ENCODE data around the gene AP4S1. TPM values are rescaled to one million over a fixed set of nuclear protein-coding genes. Genes with fewer than 3 reads are reported as not detected.
"Not testable (repeated sequence)": the region's sequence is repeated elsewhere in the genome, so short reads cannot be mapped to it uniquely, and the experiment has no call there.

The AP4S1 gene
- total RNA-seq, 4 donors from 2014 or later: 2.0 to 5.7 (median 4.2) TPM

- peaks cover 0 to 44% (median 0%) of the 10 kb centered on the region in 3 donors for H3K36me3 ChIP-seq
- no peaks in the 10 kb centered on the region for H3K27me3 ChIP-seq
- TF ChIP-seq POLR2A (IDR thresholded peaks at IDR 0.05): no peak
- TF ChIP-seq CTCF (IDR thresholded peaks at IDR 0.05): no peak
- peaks cover 0 to 10% (median 0%) of the 10 kb centered on the region in 3 donors for H3K9me3 ChIP-seq
- H3K4me3 ChIP-seq: no peak overlapping the region
- intact Hi-C loops (cut with DNase I): no loop called here
- no peak overlapping the region for H3K27ac ChIP-seq
- peaks cover 0 to 27% (median 15%) of the 10 kb centered on the region in 3 donors for H3K4me1 ChIP-seq
- no peak for DNase-seq
- WGBS, 2 donors: 94 to 100% methylated on average over 1 of the region's 1 CpG
These were observed 27.2 kb upstream of the AP4S1 start for GRCh38 chr14:30998100-30998706.

- no peak for TF ChIP-seq POLR2A (IDR thresholded peaks at IDR 0.05)
- H3K36me3 ChIP-seq: peaks cover 0 to 54% (median 0%) of the 10 kb centered on the region in 3 donors
- H3K27me3 ChIP-seq: no peaks in the 10 kb centered on the region
- H3K4me3 ChIP-seq: no peak overlapping the region
- intact Hi-C loops (cut with DNase I): no loop called here
- H3K4me1 ChIP-seq: peaks cover 0 to 21% (median 15%) of the 10 kb centered on the region in 3 donors
- WGBS, 2 donors: 98 to 99% methylated on average over 6 of the region's 6 CpGs
- no peak overlapping the region for H3K27ac ChIP-seq
- H3K9me3 ChIP-seq: peaks cover 0 to 10% (median 0%) of the 10 kb centered on the region in 3 donors
- DNase-seq: no peak
These were observed 26.2 kb upstream of the AP4S1 start for GRCh38 chr14:30999038-30999773.

- 63 to 68% methylated on average over 3 of the region's 3 CpGs for whole genome bisulfite sequencing, 2 donors
- DNase-seq: no peak
These were observed 24.7 kb upstream of the AP4S1 start for GRCh38 chr14:31000629-31001338.

GRCh38 chr14:31001339-31001658, 24.1 kb upstream of the AP4S1 start:
- 78 to 87% methylated on average over 6 of the region's 6 CpGs for WGBS, 2 donors
- DNase-seq: no peak
- Histone ChIP-seq H3K27me3 (no peaks in the 10 kb centered on the region), H3K27ac (no peak overlapping the region), H3K9me3 (peaks cover 0 to 10% (median 0%) of the 10 kb centered on the region in 3 donors), H3K4me1 (peaks cover 0 to under 1% (median 0%) of the 10 kb centered on the region in 3 donors), H3K4me3 (no peak overlapping the region), H3K36me3 (peaks cover 0 to 72% (median 0%) of the 10 kb centered on the region in 3 donors)
- intact Hi-C loops (cut with DNase I): no loop called here
- TF ChIP-seq POLR2A (IDR thresholded peaks at IDR 0.05): no peak
- no peak for TF ChIP-seq CTCF (IDR thresholded peaks at IDR 0.05)

More at GRCh38 chr14:31000629-31001338, 24.7 kb upstream of the AP4S1 start:
- Histone ChIP-seq H3K4me1 (peaks cover 0 to 6% (median 2%) of the 10 kb centered on the region in 3 donors), H3K27ac (no peak overlapping the region), H3K27me3 (no peaks in the 10 kb centered on the region), H3K4me3 (no peak overlapping the region), H3K9me3 (peaks cover 0 to 10% (median 0%) of the 10 kb centered on the region in 3 donors), H3K36me3 (peaks cover 0 to 67% (median 0%) of the 10 kb centered on the region in 3 donors)
- TF ChIP-seq POLR2A (IDR thresholded peaks at IDR 0.05) (no peak), CTCF (IDR thresholded peaks at IDR 0.05) (no peak)
- intact Hi-C loops (cut with DNase I): no loop called here

- Histone ChIP-seq H3K27me3 (no peaks in the 10 kb centered on the region), H3K9me3 (peaks cover 0 to 5% (median 0%) of the 10 kb centered on the region in 3 donors), H3K36me3 (peaks cover 0 to 74% (median 0%) of the 10 kb centered on the region in 3 donors), H3K27ac (no peak overlapping the region), H3K4me3 (no peak overlapping the region), H3K4me1 (no peaks in the 10 kb centered on the region)
- no peak for TF ChIP-seq CTCF (IDR thresholded peaks at IDR 0.05)
- DNase-seq: no peak
- intact Hi-C loops (cut with DNase I): no loop called here
- 86 to 93% methylated on average over 3 of the region's 3 CpGs for WGBS, 2 donors
These were observed 22.2 kb upstream of the AP4S1 start for GRCh38 chr14:31003284-31003683.

GRCh38 chr14:31004007-31004406, 21.4 kb upstream of the AP4S1 start:
- H3K4me3 ChIP-seq; H3K27ac ChIP-seq; H3K4me1 ChIP-seq; intact Hi-C loops (cut with DNase I); H3K9me3 ChIP-seq; DNase-seq; H3K27me3 ChIP-seq: not testable (repeated sequence)
- 93 to 99% methylated on average over 3 to 5 of the region's 6 CpGs for WGBS, 2 donors
- peaks cover 0 to 67% (median 0%) of the 10 kb centered on the region in 3 donors for H3K36me3 ChIP-seq
